ENCODE measurements around the gene ARVCF. TPM values are rescaled to one million over a fixed set of nuclear protein-coding genes. Genes with fewer than 3 reads are reported as not detected.
A peak's percentile ranks its signal among the peaks of the same experiment; 100 is the strongest.

The ARVCF gene
- total and polyA plus RNA-seq, 5 donors from 2014 or later, result 0.39 to 2.7 (median 0.47) TPM; not detected in 1

- Histone ChIP-seq H3K9me3 (ENCODE audit: control insufficient read depth in 2 of 2, low read length in 2 of 2) (no peaks in the 10 kb centered on the region), H3K36me3 (ENCODE audit: control insufficient read depth, insufficient read depth, low read length) (peaks cover 5% of the 10 kb centered on the region), H3K27me3 (ENCODE audit: control insufficient read depth, insufficient read depth, low read length) (no peaks in the 10 kb centered on the region), H3K4me1 (ENCODE audit: control insufficient read depth, insufficient read depth, low read length, poor library complexity, severe bottlenecking) (peaks cover 18% of the 10 kb centered on the region), H3K27ac (ENCODE audit: insufficient read depth, low read length, poor library complexity, severe bottlenecking) (peak overlapping the region; percentile 41), H3K4me3 (ENCODE audit: low read depth, low read length) (no peak overlapping the region)
- Mint-ChIP-seq H3K27me3 (no peaks in the 10 kb centered on the region), H3K9me3 (no peaks in the 10 kb centered on the region), H3K27ac (peak overlapping the region in 2 of 3 donors; percentile 17 to 65), H3K4me1 (peaks cover 4 to 60% (median 24%) of the 10 kb centered on the region in 4 donors), H3K36me3 (peaks cover 2% of the 10 kb centered on the region), H3K4me3 (peak overlapping the region in 3 of 4 donors; percentile 15 to 35 (median 25))
- ATAC-seq (ENCODE audit: low read depth in 2 of 2), result peak; percentile 67 to 84
- peak; percentile 42 to 52 (median 48) for DNase-seq
These were observed 15.2 kb upstream of the ARVCF start for GRCh38 chr22:20031732-20032406.

DNA sequence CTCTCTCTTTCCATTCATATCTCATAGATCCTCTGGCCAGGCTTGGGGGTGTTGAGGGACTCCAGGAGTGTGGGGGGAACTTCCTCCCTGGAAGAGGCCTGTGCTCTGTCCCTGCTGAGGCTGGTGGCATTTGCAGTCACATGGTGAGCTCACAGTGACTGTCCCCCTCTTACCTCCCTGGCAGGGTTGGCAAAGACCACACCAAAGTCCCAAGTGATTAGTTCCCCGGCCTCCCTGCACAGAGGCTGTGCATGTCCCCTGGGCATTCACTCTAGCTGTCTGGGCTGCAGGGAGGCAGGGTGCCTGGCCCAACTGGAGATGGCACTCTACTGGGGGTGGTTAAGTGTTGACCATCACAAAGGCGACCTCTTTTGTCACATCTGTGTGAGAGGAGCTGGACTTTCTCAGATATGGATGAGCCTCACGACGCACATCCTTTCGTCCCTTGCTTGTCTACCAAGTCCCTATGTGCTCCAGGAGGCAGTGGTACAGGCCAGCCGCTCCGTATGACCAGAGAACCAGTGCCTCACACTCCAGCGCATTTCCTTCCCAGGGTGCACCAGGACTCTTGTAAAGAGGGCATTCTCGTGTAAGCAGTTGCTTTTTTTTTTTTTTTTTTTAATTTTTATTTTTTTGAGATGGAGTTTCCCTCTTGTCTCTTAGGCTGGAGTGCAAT, 13.1 kb upstream of the ARVCF start:
- Histone ChIP-seq H3K4me1 (ENCODE audit: control insufficient read depth, insufficient read depth, low read length, poor library complexity, severe bottlenecking) (peaks cover 24% of the 10 kb centered on the region), H3K27ac (ENCODE audit: insufficient read depth, low read length, poor library complexity, severe bottlenecking) (no peak overlapping the region), H3K36me3 (ENCODE audit: control insufficient read depth, insufficient read depth, low read length) (no peaks in the 10 kb centered on the region), H3K9me3 (ENCODE audit: control insufficient read depth in 2 of 2, low read length in 2 of 2) (no peaks in the 10 kb centered on the region), H3K27me3 (ENCODE audit: control insufficient read depth, insufficient read depth, low read length) (no peaks in the 10 kb centered on the region), H3K4me3 (ENCODE audit: low read depth, low read length) (no peak overlapping the region)
- ATAC-seq (ENCODE audit: low read depth in 2 of 2), result no peak
- peaks cover 4 to 71% (median 24%) of the 10 kb centered on the region in 4 donors for H3K4me1 Mint-ChIP-seq
- peak overlapping the region in 1 of 4 donors; percentile 44 for H3K4me3 Mint-ChIP-seq
- H3K9me3 Mint-ChIP-seq, result peaks cover 0 to 2% (median 0%) of the 10 kb centered on the region in 7 donors
- no peaks in the 10 kb centered on the region for H3K27me3 Mint-ChIP-seq
- H3K36me3 Mint-ChIP-seq, result peaks cover 5% of the 10 kb centered on the region
- H3K27ac Mint-ChIP-seq, result peak overlapping the region in 2 of 3 donors; percentile 32 to 62
- DNase-seq, result no peak

DNA sequence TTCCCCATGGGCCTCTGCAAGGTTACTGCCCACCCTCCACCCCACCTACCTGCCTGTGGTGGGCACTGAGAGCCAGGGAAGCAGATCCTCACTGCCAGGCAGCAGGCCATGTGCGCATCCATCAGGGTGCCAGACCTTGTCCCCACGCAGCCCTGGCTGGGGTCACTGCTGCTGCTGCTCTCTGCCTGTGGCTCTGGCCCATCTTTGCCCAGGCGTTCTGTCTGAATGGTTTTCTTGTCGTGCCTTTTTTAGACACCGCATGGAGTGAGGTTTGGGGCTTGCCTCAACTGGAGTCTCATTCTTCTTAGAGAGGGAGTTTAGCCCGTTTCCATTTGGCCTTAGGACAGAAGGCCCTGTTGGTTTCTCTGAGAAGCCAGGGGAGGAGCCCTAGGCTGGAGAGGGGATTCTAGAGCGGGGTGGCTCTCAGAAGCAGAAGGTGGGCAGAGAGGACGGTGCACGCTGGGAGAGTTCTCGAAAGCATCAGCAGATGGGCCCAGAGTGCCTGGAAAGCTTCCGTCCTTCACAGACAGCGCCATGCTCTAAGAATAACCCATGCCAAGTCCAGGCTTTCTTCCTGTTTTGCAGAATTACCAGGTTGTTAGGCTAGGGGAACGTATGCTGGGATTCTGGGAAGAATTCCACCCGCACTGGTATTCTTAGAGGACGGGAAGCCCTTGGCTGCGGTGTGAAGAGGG, 12.4 kb upstream of the ARVCF start:
- Histone ChIP-seq H3K4me3 (ENCODE audit: low read depth, low read length) (no peak overlapping the region), H3K4me1 (ENCODE audit: control insufficient read depth, insufficient read depth, low read length, poor library complexity, severe bottlenecking) (peaks cover 24% of the 10 kb centered on the region), H3K27me3 (ENCODE audit: control insufficient read depth, insufficient read depth, low read length) (no peaks in the 10 kb centered on the region), H3K9me3 (ENCODE audit: control insufficient read depth in 2 of 2, low read length in 2 of 2) (no peaks in the 10 kb centered on the region), H3K27ac (ENCODE audit: insufficient read depth, low read length, poor library complexity, severe bottlenecking) (no peak overlapping the region), H3K36me3 (ENCODE audit: control insufficient read depth, insufficient read depth, low read length) (no peaks in the 10 kb centered on the region)
- Mint-ChIP-seq H3K36me3 (peaks cover 5% of the 10 kb centered on the region), H3K4me1 (peaks cover 4 to 70% (median 19%) of the 10 kb centered on the region in 4 donors), H3K27me3 (no peaks in the 10 kb centered on the region), H3K9me3 (peaks cover 0 to 2% (median 0%) of the 10 kb centered on the region in 7 donors), H3K4me3 (peak overlapping the region in 1 of 4 donors; percentile 10), H3K27ac (peak overlapping the region in 2 of 3 donors; percentile 21 to 48)
- ATAC-seq (ENCODE audit: low read depth in 2 of 2) (no peak), DNase-seq (no peak)

GRCh38 chr22:20027966-20028854, 11.6 kb upstream of the ARVCF start:
- H3K9me3 Mint-ChIP-seq, result peaks cover 0 to 2% (median 0%) of the 10 kb centered on the region in 7 donors
- ATAC-seq (ENCODE audit: low read depth in 2 of 2) (no peak), DNase-seq (peak in 2 of 3 donors; percentile 10 to 39)
- no peaks in the 10 kb centered on the region for H3K9me3 ChIP-seq (ENCODE audit: control insufficient read depth in 2 of 2, low read length in 2 of 2)
- H3K36me3 ChIP-seq (ENCODE audit: control insufficient read depth, insufficient read depth, low read length), result no peaks in the 10 kb centered on the region
- peaks cover 5% of the 10 kb centered on the region for H3K36me3 Mint-ChIP-seq
- peaks cover 26% of the 10 kb centered on the region for H3K4me1 ChIP-seq (ENCODE audit: control insufficient read depth, insufficient read depth, low read length, poor library complexity, severe bottlenecking)
- H3K4me3 ChIP-seq (ENCODE audit: low read depth, low read length), result no peak overlapping the region
- H3K27me3 Mint-ChIP-seq, result no peaks in the 10 kb centered on the region
- no peaks in the 10 kb centered on the region for H3K27me3 ChIP-seq (ENCODE audit: control insufficient read depth, insufficient read depth, low read length)
- peaks cover 4 to 73% (median 21%) of the 10 kb centered on the region in 4 donors for H3K4me1 Mint-ChIP-seq
- H3K27ac ChIP-seq (ENCODE audit: insufficient read depth, low read length, poor library complexity, severe bottlenecking), result no peak overlapping the region
- H3K4me3 Mint-ChIP-seq, result peak overlapping the region in 2 of 4 donors; percentile 26 to 69
- peak overlapping the region in 1 of 3 donors; percentile 65 for H3K27ac Mint-ChIP-seq

- H3K36me3 ChIP-seq (ENCODE audit: control insufficient read depth, insufficient read depth, low read length), result no peaks in the 10 kb centered on the region
- no peak overlapping the region for H3K27ac ChIP-seq (ENCODE audit: insufficient read depth, low read length, poor library complexity, severe bottlenecking)
- H3K4me3 ChIP-seq (ENCODE audit: low read depth, low read length), result no peak overlapping the region
- no peaks in the 10 kb centered on the region for H3K9me3 ChIP-seq (ENCODE audit: control insufficient read depth in 2 of 2, low read length in 2 of 2)
- Mint-ChIP-seq H3K27me3 (no peaks in the 10 kb centered on the region), H3K27ac (peak overlapping the region in 1 of 3 donors; percentile 77), H3K4me3 (no peak overlapping the region), H3K4me1 (peaks cover 4 to 75% (median 27%) of the 10 kb centered on the region in 4 donors), H3K36me3 (peaks cover 5% of the 10 kb centered on the region), H3K9me3 (peaks cover 0 to 2% (median 0%) of the 10 kb centered on the region in 7 donors)
- H3K27me3 ChIP-seq (ENCODE audit: control insufficient read depth, insufficient read depth, low read length), result no peaks in the 10 kb centered on the region
- DNase-seq (no peak), ATAC-seq (ENCODE audit: low read depth in 2 of 2) (no peak)
- H3K4me1 ChIP-seq (ENCODE audit: control insufficient read depth, insufficient read depth, low read length, poor library complexity, severe bottlenecking), result peaks cover 30% of the 10 kb centered on the region
These were observed 10.5 kb upstream of the ARVCF start for GRCh38 chr22:20026996-20027601.

DNA sequence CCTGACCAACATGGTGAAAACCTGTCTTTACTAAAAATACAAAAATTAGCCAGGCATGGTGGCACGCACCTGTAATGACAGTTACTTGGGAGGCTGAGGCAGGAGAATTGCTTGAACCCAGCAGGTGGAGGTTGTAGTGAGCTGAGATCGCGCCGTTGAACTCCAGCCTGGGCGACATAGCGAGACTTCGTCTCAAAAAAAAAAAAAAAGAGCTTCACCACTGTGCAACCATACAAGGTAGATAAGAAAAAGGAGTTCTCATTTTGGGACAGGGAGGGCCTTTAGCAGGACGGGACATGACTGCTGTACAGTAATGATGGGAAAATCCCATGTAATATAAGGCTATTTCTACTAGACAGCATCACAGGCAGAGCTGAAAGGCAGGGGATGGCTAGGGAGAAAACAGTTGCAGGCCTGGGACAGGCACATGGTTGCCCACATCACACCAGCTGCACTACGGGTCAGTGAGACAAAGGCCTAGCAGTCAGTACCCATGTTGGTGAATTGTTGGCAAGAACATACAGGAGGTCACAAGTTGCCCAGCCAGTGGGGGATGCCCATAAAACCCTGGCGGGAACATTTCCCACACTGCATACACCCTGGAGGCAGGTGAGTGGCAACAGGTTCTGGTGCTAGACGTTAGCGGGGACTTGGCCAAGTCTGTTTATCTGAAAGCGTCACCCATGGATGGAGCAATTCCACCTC, 9.7 kb upstream of the ARVCF start:
- peak overlapping the region in 1 of 3 donors; percentile 56 for H3K27ac Mint-ChIP-seq
- peaks cover 30% of the 10 kb centered on the region for H3K4me1 ChIP-seq (ENCODE audit: control insufficient read depth, insufficient read depth, low read length, poor library complexity, severe bottlenecking)
- peaks cover 5% of the 10 kb centered on the region for H3K36me3 Mint-ChIP-seq
- H3K4me1 Mint-ChIP-seq, result peaks cover 4 to 74% (median 27%) of the 10 kb centered on the region in 4 donors
- no peak overlapping the region for H3K27ac ChIP-seq (ENCODE audit: insufficient read depth, low read length, poor library complexity, severe bottlenecking)
- DNase-seq (no peak), ATAC-seq (ENCODE audit: low read depth in 2 of 2) (no peak)
- no peaks in the 10 kb centered on the region for H3K27me3 Mint-ChIP-seq
- H3K4me3 ChIP-seq (ENCODE audit: low read depth, low read length), result no peak overlapping the region
- no peaks in the 10 kb centered on the region for H3K9me3 ChIP-seq (ENCODE audit: control insufficient read depth in 2 of 2, low read length in 2 of 2)
- H3K4me3 Mint-ChIP-seq, result peak overlapping the region in 1 of 4 donors; percentile 69
- H3K36me3 ChIP-seq (ENCODE audit: control insufficient read depth, insufficient read depth, low read length), result no peaks in the 10 kb centered on the region
- H3K9me3 Mint-ChIP-seq, result peaks cover 0 to 3% (median 0%) of the 10 kb centered on the region in 7 donors
- H3K27me3 ChIP-seq (ENCODE audit: control insufficient read depth, insufficient read depth, low read length), result no peaks in the 10 kb centered on the region
